Measurements from ENCODE around the gene BMP2K. TPM values are rescaled to one million over a fixed set of nuclear protein-coding genes. Genes with fewer than 3 reads are reported as not detected.

The BMP2K gene
- total and polyA plus RNA-seq, 12 donors = 4.9 to 36.5 (median 28.1) TPM

GRCh38 chr4:78749972-78750727 is 26.0 kb upstream of the BMP2K start:
- Histone ChIP-seq H3K27ac (peak overlapping the region in 8 of 10 donors; percentile 1 to 77 (median 40)), H3K36me3 (no peaks in the 10 kb centered on the region), H3K4me3 (no peak overlapping the region), H3K4me1 (peaks cover 0 to 33% (median 25%) of the 10 kb centered on the region in 9 donors), H3K9me3 (peaks cover 0 to 7% (median 0%) of the 10 kb centered on the region in 11 donors), H3K27me3 (no peaks in the 10 kb centered on the region)
- ATAC-seq (peak in 7 of 8 donors; percentile 15 to 74 (median 61)), DNase-seq (no peak)
- 20 to 21% methylated on average over 2 of the region's 2 CpGs for WGBS, 2 donors
- intact Hi-C loops (cut with DNase I) = loop anchor here in 1 of 10 donors (10.0 kb wide), 1 partner anchor 55 kb away; no protein-coding TSS in a partner anchor
- TF ChIP-seq CTCF (IDR thresholded peaks at IDR 0.05) = no peak

GRCh38 chr4:78753091-78753490 is 23.1 kb upstream of the BMP2K start:
- Histone ChIP-seq H3K9me3 (no peaks in the 10 kb centered on the region), H3K27me3 (no peaks in the 10 kb centered on the region), H3K36me3 (no peaks in the 10 kb centered on the region), H3K4me3 (no peak overlapping the region), H3K4me1 (peaks cover 0 to 28% (median 20%) of the 10 kb centered on the region in 9 donors), H3K27ac (no peak overlapping the region)
- DNase-seq = no peak
- intact Hi-C loops (cut with DNase I) = loop anchor here in 1 of 10 donors (10.0 kb wide), 1 partner anchor 58 kb away; no protein-coding TSS in a partner anchor
- no peak for TF ChIP-seq CTCF (IDR thresholded peaks at IDR 0.05)
- WGBS, 2 donors = 96 to 100% methylated on average over 2 of the region's 2 CpGs
- no peak for ATAC-seq

GRCh38 chr4:78754872-78755271 is 21.3 kb upstream of the BMP2K start:
- Histone ChIP-seq H3K9me3 (no peaks in the 10 kb centered on the region), H3K27me3 (no peaks in the 10 kb centered on the region), H3K36me3 (no peaks in the 10 kb centered on the region), H3K4me1 (peaks cover 0 to 16% (median 6%) of the 10 kb centered on the region in 9 donors), H3K27ac (no peak overlapping the region), H3K4me3 (no peak overlapping the region)
- ATAC-seq (no peak), DNase-seq (no peak)
- intact Hi-C loops (cut with DNase I) = loop anchor here in 1 of 10 donors (10.0 kb wide), 1 partner anchor 60 kb away; no protein-coding TSS in a partner anchor
- TF ChIP-seq CTCF (IDR thresholded peaks at IDR 0.05) = no peak
- 87 to 92% methylated on average over 3 of the region's 3 CpGs for WGBS, 2 donors

GRCh38 chr4:78756137-78756536 is 20.0 kb upstream of the BMP2K start:
- Histone ChIP-seq H3K9me3 (no peaks in the 10 kb centered on the region), H3K27ac (no peak overlapping the region), H3K27me3 (no peaks in the 10 kb centered on the region), H3K4me3 (no peak overlapping the region), H3K4me1 (peaks cover 0 to 4% (median 0%) of the 10 kb centered on the region in 9 donors), H3K36me3 (no peaks in the 10 kb centered on the region)
- WGBS, 2 donors = 89 to 90% methylated on average over 3 of the region's 3 CpGs
- intact Hi-C loops (cut with DNase I) = loop anchor here in 1 of 10 donors (10.0 kb wide), 1 partner anchor 61 kb away; no protein-coding TSS in a partner anchor
- no peak for ATAC-seq
- DNase-seq = no peak
- TF ChIP-seq CTCF (IDR thresholded peaks at IDR 0.05) = no peak
